Subcutaneous abdominal adipose tissue (tissue), 5 donors: ENCODE results near the gene DENND1A.
A peak's percentile ranks its signal among the peaks of the same experiment; 100 is the strongest.

Experiments
- H3K27ac ChIP-seq: one replicate; pipeline ENCODE4 v1.7.0; 2013; ENCODE audit warnings: low read depth, mild to moderate bottlenecking, inconsistent platforms, low read length, moderate library complexity
- H3K27me3 ChIP-seq, 5 donors: one replicate each; pipeline ENCODE4 v1.7.0; 2013; ENCODE audit warnings: low read length in 5 of 5, inconsistent platforms in 1 of 5; ENCODE audit not compliant: control insufficient read depth in 5 of 5, insufficient read depth in 4 of 5
- H3K36me3 ChIP-seq, 5 donors: one replicate each; pipeline ENCODE4 v1.7.0; 2013; ENCODE audit warnings: low read length in 5 of 5; ENCODE audit not compliant: control insufficient read depth in 5 of 5, insufficient read depth in 5 of 5
- H3K4me1 ChIP-seq, 5 donors: one replicate each; pipeline ENCODE4 v1.7.0; 2013; ENCODE audit warnings: low read length in 5 of 5, mild to moderate bottlenecking in 3 of 5, moderate library complexity in 1 of 5; ENCODE audit not compliant: control insufficient read depth in 5 of 5, insufficient read depth in 5 of 5
- H3K4me3 ChIP-seq, 5 donors: one replicate each; pipeline ENCODE4 v1.7.0; 2013; ENCODE audit warnings: low read length in 5 of 5, low read depth in 1 of 5
- H3K9ac ChIP-seq, 5 donors: one replicate each; pipeline ENCODE4 v1.7.0; 2013; ENCODE audit warnings: low read length in 5 of 5, mild to moderate bottlenecking in 4 of 5, moderate library complexity in 3 of 5
- H3K9me3 ChIP-seq, 5 donors: one replicate each; pipeline ENCODE4 v1.7.0; 2013; ENCODE audit warnings: low read length in 5 of 5; ENCODE audit not compliant: control insufficient read depth in 5 of 5
- donor health status: healthy.
- donor health status: healthy.
- donor health status: healthy.
- donor health status: healthy.
- donor health status: healthy.

The DENND1A gene

DNA sequence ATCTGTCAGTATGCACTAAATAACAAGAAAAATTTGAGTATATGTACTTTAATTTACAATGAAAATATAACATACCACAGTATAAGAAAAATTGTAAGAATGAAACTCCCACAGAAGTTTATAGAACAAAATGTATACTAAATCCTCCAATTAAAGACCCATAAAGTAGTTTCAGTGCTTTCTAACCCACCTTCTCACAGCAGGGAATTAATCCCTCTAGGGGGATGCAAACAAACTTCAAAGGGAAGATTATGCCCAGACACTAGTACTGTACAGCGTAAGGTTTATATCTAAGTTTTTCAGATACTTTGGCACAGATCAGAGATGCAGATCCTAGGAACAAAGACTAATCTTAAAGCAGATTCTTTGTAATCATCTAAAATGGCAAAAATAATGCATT, 57.2 kb downstream of the DENND1A start:
- Histone ChIP-seq H3K27me3 (peaks cover 0 to 1% (median 0%) of the 10 kb centered on the region in 5 donors), H3K27ac (no peak overlapping the region), H3K4me3 (no peak overlapping the region), H3K36me3 (peaks cover 5 to 13% (median 12%) of the 10 kb centered on the region in 5 donors), H3K9ac (no peak overlapping the region), H3K9me3 (no peaks in the 10 kb centered on the region), H3K4me1 (peaks cover 0 to 6% (median 0%) of the 10 kb centered on the region in 5 donors)

DNA sequence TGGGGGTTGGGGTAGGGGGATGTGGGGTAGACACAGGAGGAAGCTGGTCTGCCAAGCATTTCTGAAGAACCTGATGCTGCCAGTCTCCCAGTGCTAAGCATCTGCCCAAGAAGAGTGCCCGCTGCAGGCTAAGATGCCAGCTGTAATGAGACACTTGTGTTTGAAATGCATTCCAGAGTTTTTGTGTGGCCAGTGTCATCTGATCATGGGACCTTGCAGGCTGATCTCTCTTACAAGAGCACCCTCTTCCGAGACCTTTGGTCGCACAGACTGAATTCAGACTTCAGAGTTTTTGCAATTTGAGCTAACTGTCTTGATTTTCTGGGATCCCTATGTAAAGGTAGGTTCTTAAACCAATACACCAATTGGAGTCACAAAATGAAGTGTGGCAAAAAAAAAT, 58.1 kb downstream of the DENND1A start:
- Histone ChIP-seq H3K9ac (no peak overlapping the region), H3K36me3 (peaks cover 5 to 12% (median 10%) of the 10 kb centered on the region in 5 donors), H3K27ac (no peak overlapping the region), H3K9me3 (no peaks in the 10 kb centered on the region), H3K4me3 (no peak overlapping the region), H3K27me3 (peaks cover 0 to 4% (median 0%) of the 10 kb centered on the region in 5 donors), H3K4me1 (peaks cover 0 to 9% (median 0%) of the 10 kb centered on the region in 5 donors)

GRCh38 chr9:123868002-123868401, 61.9 kb downstream of the DENND1A start:
- Histone ChIP-seq H3K27me3 (peaks cover 0 to 4% (median 0%) of the 10 kb centered on the region in 5 donors), H3K9ac (no peak overlapping the region), H3K4me3 (peak overlapping the region in 1 of 5 donors; percentile 20), H3K36me3 (no peaks in the 10 kb centered on the region), H3K27ac (no peak overlapping the region), H3K9me3 (no peaks in the 10 kb centered on the region), H3K4me1 (peaks cover 0 to 32% (median 23%) of the 10 kb centered on the region in 5 donors)

DNA sequence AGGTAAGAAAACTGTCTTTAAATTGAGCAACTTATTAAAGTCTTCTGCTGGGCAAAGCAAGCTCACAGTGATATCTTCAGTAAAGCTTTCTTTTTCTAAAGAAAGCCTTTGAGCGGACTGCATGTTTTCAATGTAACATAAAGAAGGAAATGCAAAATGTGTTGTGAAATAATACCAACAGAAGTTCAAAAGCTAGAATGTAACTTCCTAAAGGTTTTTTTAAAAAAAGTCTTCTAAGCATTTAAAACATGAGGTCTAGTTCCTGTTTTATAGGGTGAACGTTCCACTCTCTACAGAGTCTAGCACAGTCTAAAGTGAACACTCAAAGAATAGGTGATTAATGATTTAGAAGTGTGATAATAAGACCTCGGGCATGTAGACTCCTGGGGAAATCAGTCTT, 62.9 kb downstream of the DENND1A start:
- Histone ChIP-seq H3K27ac (no peak overlapping the region), H3K9ac (no peak overlapping the region), H3K27me3 (peaks cover 0 to 4% (median 0%) of the 10 kb centered on the region in 5 donors), H3K4me1 (peaks cover 0 to 32% (median 25%) of the 10 kb centered on the region in 5 donors), H3K4me3 (no peak overlapping the region), H3K9me3 (no peaks in the 10 kb centered on the region), H3K36me3 (no peaks in the 10 kb centered on the region)

DNA sequence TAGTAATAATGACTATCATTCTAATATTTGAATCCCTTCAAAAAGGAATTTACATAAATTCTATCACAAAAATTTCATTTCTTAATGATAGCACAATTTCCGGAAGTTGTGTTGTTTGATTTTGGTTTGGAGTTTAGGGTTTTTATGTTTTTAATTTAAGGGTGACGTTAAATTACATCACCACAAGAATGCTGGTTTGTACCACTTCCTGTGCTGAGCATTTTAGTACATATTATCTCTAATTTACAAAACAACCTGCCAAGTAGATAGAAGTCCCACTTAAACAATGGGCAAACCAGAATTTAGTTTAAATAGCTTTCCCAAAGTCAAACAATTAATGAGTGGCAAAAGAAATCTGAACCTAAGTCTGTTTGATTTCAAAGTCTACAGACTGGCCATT, 63.4 kb downstream of the DENND1A start:
- Histone ChIP-seq H3K4me1 (peaks cover 0 to 32% (median 25%) of the 10 kb centered on the region in 5 donors), H3K9ac (no peak overlapping the region), H3K4me3 (no peak overlapping the region), H3K27me3 (peaks cover 0 to 5% (median 0%) of the 10 kb centered on the region in 5 donors), H3K27ac (no peak overlapping the region), H3K36me3 (no peaks in the 10 kb centered on the region), H3K9me3 (no peaks in the 10 kb centered on the region)

DNA sequence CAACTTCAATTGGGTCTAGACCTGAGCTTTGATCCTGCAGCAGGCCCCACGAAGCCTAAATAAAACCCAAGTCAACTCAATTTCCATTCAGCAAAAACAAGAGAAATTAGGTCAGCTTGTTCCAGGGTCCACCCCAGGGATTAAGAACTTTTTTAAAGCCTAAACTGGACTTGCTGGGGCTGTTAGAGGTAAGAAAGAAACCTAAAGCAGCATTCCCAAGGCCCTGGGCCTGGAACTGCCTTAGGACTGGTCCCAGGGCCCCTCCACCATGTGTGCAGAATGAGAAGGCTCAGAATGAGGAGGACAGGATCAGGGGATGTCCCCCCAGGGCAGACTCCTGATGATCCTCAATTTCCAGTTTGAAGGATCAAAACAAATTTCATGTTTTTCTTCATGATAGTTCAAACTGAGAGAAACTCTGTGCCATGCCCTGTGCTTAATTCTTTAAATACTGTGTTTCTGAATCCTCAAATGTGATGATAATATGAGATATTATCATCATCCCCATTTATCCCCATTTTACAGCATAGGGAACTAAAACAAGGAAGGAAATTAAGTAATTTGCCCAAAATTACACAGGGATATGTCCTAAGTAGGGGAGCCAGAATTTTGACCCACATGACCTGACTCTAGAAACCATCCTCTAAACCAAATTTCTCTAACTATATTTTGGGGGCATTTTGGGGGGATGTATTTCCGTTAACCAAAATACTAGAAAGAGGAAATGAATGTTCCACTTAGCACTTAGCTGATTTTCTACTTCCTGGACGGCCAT, 64.5 kb downstream of the DENND1A start:
- Histone ChIP-seq H3K4me1 (peaks cover 0 to 34% (median 31%) of the 10 kb centered on the region in 5 donors), H3K27ac (no peak overlapping the region)

DNA sequence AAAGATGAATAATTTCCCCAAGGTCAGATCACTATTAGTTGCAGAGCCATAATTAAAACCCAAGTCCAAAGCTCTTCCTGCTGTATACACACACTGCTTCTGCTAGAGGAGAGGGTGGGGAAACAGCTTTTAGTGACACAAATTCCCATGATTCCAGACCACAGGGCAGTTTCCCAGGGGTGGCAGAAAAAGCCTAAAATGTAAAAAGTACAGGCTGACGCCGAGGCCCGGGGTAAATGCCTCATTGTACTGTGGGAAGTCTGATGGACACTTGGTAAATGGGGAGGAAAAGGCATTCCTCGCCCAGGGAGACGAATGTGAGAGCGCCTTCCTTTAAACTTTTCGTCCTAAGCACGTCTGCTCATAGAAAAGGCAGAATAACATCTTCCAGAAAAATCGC, 65.7 kb downstream of the DENND1A start:
- Histone ChIP-seq H3K9ac (no peak overlapping the region), H3K27ac (no peak overlapping the region), H3K4me1 (peaks cover 0 to 36% (median 31%) of the 10 kb centered on the region in 5 donors), H3K4me3 (no peak overlapping the region), H3K9me3 (no peaks in the 10 kb centered on the region), H3K36me3 (no peaks in the 10 kb centered on the region), H3K27me3 (peaks cover 0 to 5% (median 0%) of the 10 kb centered on the region in 5 donors)

More for the DNA sequence above, 64.5 kb downstream of the DENND1A start:
- no peak overlapping the region for H3K4me3 ChIP-seq
- no peaks in the 10 kb centered on the region for H3K36me3 ChIP-seq
- H3K9ac ChIP-seq, result no peak overlapping the region
- no peaks in the 10 kb centered on the region for H3K9me3 ChIP-seq
- H3K27me3 ChIP-seq, result peaks cover 0 to 5% (median 0%) of the 10 kb centered on the region in 5 donors

GRCh38 chr9:123863164-123863855, 66.6 kb downstream of the DENND1A start:
- Histone ChIP-seq H3K27ac (no peak overlapping the region), H3K36me3 (no peaks in the 10 kb centered on the region), H3K4me1 (peaks cover 0 to 36% (median 30%) of the 10 kb centered on the region in 5 donors), H3K9me3 (no peaks in the 10 kb centered on the region), H3K4me3 (no peak overlapping the region), H3K27me3 (peaks cover 0 to 5% (median 0%) of the 10 kb centered on the region in 5 donors), H3K9ac (no peak overlapping the region)

DNA sequence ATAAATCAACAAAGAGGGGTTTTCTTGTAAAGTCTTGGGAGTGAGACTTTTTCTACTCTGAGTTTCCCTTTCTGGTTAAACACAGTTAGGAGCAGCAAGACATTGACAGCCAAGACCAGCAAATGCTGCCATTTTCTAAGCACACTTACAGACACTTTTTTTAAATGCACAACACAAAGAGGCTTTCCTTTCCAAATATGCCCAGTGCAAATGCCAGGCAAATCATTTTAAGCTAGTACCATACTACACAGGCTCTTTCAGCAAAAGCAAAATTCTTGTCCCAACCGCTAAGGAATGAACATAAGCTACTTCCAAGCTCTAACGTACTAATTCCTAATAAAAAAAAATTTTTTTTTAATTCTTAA, 68.2 kb downstream of the DENND1A start:
- Histone ChIP-seq H3K9ac (no peak overlapping the region), H3K36me3 (no peaks in the 10 kb centered on the region), H3K4me3 (no peak overlapping the region), H3K27me3 (peaks cover 0 to 5% (median 0%) of the 10 kb centered on the region in 5 donors), H3K4me1 (peaks cover 0 to 31% (median 27%) of the 10 kb centered on the region in 5 donors), H3K9me3 (no peaks in the 10 kb centered on the region), H3K27ac (no peak overlapping the region)
